Subcutaneous adipose tissue (tissue), 4 donors: ENCODE data around the gene CCNL2. TPM values are rescaled to one million over a fixed set of nuclear protein-coding genes. Genes with fewer than 3 reads are reported as not detected.

Source experiments
- CTCF ChIP-seq: fragments of 450-650 bp; IDR thresholded peaks from one replicate; pipeline ENCODE4 v1.5.1; 2016; ENCODE audit warnings: low read depth, mild to moderate bottlenecking, control low read depth, antibody characterized with exemption, moderate library complexity
- total RNA-seq, 4 donors: library from RNA; depleted of rRNA; stranded (reverse); fragments of >200 nt; gene quantifications; one replicate each; pipeline ENCODE4 v1.1.0, GENCODE V29; 2016

CCNL2 gene
- total RNA-seq, 4 donors from 2014 or later: 146 to 268 (median 194) TPM

- TF ChIP-seq CTCF: no peak
Measured at GRCh38 chr1:1371746-1372711, 27.1 kb downstream of the CCNL2 start.

GRCh38 chr1:1371364-1371745, 27.8 kb downstream of the CCNL2 start:
- TF ChIP-seq CTCF: no peak

GRCh38 chr1:1370771-1371300, 28.3 kb downstream of the CCNL2 start:
- TF ChIP-seq CTCF: no peak

GRCh38 chr1:1367315-1367714, 31.8 kb downstream of the CCNL2 start:
- no peak for TF ChIP-seq CTCF

GRCh38 chr1:1366699-1367066, 32.5 kb downstream of the CCNL2 start:
- TF ChIP-seq CTCF: no peak

- no peak for TF ChIP-seq CTCF
Measured at GRCh38 chr1:1365875-1366698, 33.0 kb downstream of the CCNL2 start.

GRCh38 chr1:1364266-1364665, 34.9 kb downstream of the CCNL2 start:
- TF ChIP-seq CTCF: no peak
